ENCODE data around the gene CD82. TPM values are rescaled to one million over a fixed set of nuclear protein-coding genes. Genes with fewer than 3 reads are reported as not detected.

CD82 gene
- total RNA-seq (10 to 100 TPM in 1 of 2 donors, 1 to 10 TPM in 1; 5.0 to 13.0 TPM), polyA plus RNA-seq (ENCODE audit: insufficient read depth, low read depth, low replicate concordance) (13.7 TPM)
- long read RNA-seq, donor 1, partial matches to known transcripts, result 0 of 1 reads
- long read RNA-seq, donor 1, other reads (novel, unspliced or antisense), result 0 of 1 reads
- long read RNA-seq, donor 2, partial matches to known transcripts, result 0 of 2 reads
- long read RNA-seq, donor 2, other reads (novel, unspliced or antisense), result 0 of 2 reads

- TF ChIP-seq POLR2A (IDR thresholded peaks at IDR 0.05) (no peak), CTCF (IDR thresholded peaks at IDR 0.05) (no peak)
- H3K27me3 ChIP-seq, result no peaks in the 10 kb centered on the region
- 0 to 2% methylated on average over 8 to 57 of the region's 64 CpGs for WGBS, 2 donors
- H3K4me3 ChIP-seq, result peak within 1 kb of the TSS; percentile 54 to 62
- H3K4me1 ChIP-seq, result peaks cover 23% of the 10 kb centered on the region
- no peaks in the 10 kb centered on the region for H3K9me3 ChIP-seq
- DNase-seq, result peak; percentile 100
- H3K27ac ChIP-seq, result peak within 1 kb of the TSS; percentile 83 to 96
- intact Hi-C loops (cut with DNase I; ENCODE audit: low total_unique reads), result no loop called here
- H3K36me3 ChIP-seq (ENCODE audit: low read depth, missing control alignments), result no peaks in the 10 kb centered on the region
These were observed at the start of gene CD82 for GRCh38 chr11:44565211-44565952. Gene CD82 (plus strand): TSS chr11:44565663. CDS start chr11:44594663, 29,000 bp downstream.

GRCh38 chr11:44516688-44517507 lies 48.6 kb upstream of the CD82 start:
- no peak for TF ChIP-seq POLR2A (IDR thresholded peaks at IDR 0.05)
- no peak for TF ChIP-seq CTCF (IDR thresholded peaks at IDR 0.05)
- no peaks in the 10 kb centered on the region for H3K9me3 ChIP-seq
- no peaks in the 10 kb centered on the region for H3K27me3 ChIP-seq
- WGBS, 2 donors, result 65 to 76% methylated on average over 5 of the region's 5 CpGs
- H3K4me3 ChIP-seq, result no peak overlapping the region
- DNase-seq, result no peak
- intact Hi-C loops (cut with DNase I; ENCODE audit: low total_unique reads), result no loop called here
- H3K36me3 ChIP-seq (ENCODE audit: low read depth, missing control alignments), result no peaks in the 10 kb centered on the region
- no peaks in the 10 kb centered on the region for H3K4me1 ChIP-seq
- no peak overlapping the region for H3K27ac ChIP-seq

GRCh38 chr11:44517541-44517940 lies 47.9 kb upstream of the CD82 start:
- DNase-seq, result no peak
- no peak for TF ChIP-seq CTCF (IDR thresholded peaks at IDR 0.05)
- no peak for TF ChIP-seq POLR2A (IDR thresholded peaks at IDR 0.05)
- H3K36me3 ChIP-seq (ENCODE audit: low read depth, missing control alignments), result no peaks in the 10 kb centered on the region
- no peak overlapping the region for H3K4me3 ChIP-seq
- no peaks in the 10 kb centered on the region for H3K9me3 ChIP-seq
- H3K27me3 ChIP-seq, result no peaks in the 10 kb centered on the region
- whole genome bisulfite sequencing, 2 donors, result 88 to 93% methylated on average over 2 of the region's 2 CpGs
- H3K27ac ChIP-seq, result no peak overlapping the region
- intact Hi-C loops (cut with DNase I; ENCODE audit: low total_unique reads), result no loop called here
- no peaks in the 10 kb centered on the region for H3K4me1 ChIP-seq

- Histone ChIP-seq H3K9me3 (no peaks in the 10 kb centered on the region), H3K4me1 (no peaks in the 10 kb centered on the region)
- WGBS, 2 donors, result 62 to 64% methylated on average over 3 to 4 of the region's 4 CpGs
These were observed 46.4 kb upstream of the CD82 start for GRCh38 chr11:44518968-44519550.

More at GRCh38 chr11:44518968-44519550, 46.4 kb upstream of the CD82 start:
- TF ChIP-seq CTCF (IDR thresholded peaks at IDR 0.05) (no peak), POLR2A (IDR thresholded peaks at IDR 0.05) (no peak)
- Histone ChIP-seq H3K27ac (no peak overlapping the region), H3K4me3 (no peak overlapping the region), H3K27me3 (no peaks in the 10 kb centered on the region), H3K36me3 (ENCODE audit: low read depth, missing control alignments) (no peaks in the 10 kb centered on the region)
- no peak for DNase-seq
- intact Hi-C loops (cut with DNase I; ENCODE audit: low total_unique reads), result no loop called here
